ENCODE results near the gene SCUBE3.

The SCUBE3 gene

GRCh38 chr6:35186571-35186970 is 27.2 kb upstream of the SCUBE3 start:
- no peak for TF ChIP-seq ZNF274 (IDR thresholded peaks at IDR 0.05; ENCODE audit: low read depth, low read length)
- H3K4me3 ChIP-seq (ENCODE audit: low read length), result no peak overlapping the region

DNA sequence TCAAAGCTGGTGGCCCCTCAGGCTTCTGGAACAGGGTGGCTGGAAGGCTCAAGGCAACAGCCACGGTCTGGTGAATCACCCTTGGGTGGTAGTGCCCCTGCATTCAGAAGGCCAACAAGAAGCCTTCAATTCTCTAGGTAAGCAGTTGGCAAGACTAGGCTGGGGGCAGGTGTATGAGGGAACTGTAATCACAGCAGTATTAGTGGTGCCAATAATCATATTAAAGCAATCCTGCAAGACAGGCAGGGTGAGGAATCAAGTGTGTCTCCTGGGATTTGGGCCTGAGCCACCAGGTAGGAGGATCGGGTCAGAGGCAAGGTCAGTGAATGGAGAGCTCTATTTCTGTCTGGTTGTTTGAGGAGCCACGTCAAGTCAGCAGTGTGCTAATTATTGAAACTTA is 24.9 kb upstream of the SCUBE3 start:
- H3K4me3 ChIP-seq (ENCODE audit: low read length), result no peak overlapping the region
- no peak for TF ChIP-seq ZNF274 (IDR thresholded peaks at IDR 0.05; ENCODE audit: low read depth, low read length)

GRCh38 chr6:35190306-35190705 is 23.4 kb upstream of the SCUBE3 start:
- no peak for TF ChIP-seq ZNF274 (IDR thresholded peaks at IDR 0.05; ENCODE audit: low read depth, low read length)

GRCh38 chr6:35191889-35192288 is 21.9 kb upstream of the SCUBE3 start:
- no peak for TF ChIP-seq ZNF274 (IDR thresholded peaks at IDR 0.05; ENCODE audit: low read depth, low read length)
- H3K4me3 ChIP-seq (ENCODE audit: low read length), result no peak overlapping the region

More at GRCh38 chr6:35190306-35190705, 23.4 kb upstream of the SCUBE3 start:
- no peak overlapping the region for H3K4me3 ChIP-seq (ENCODE audit: low read length)

GRCh38 chr6:35192301-35192860 is 21.4 kb upstream of the SCUBE3 start:
- TF ChIP-seq ZNF274 (IDR thresholded peaks at IDR 0.05; ENCODE audit: low read depth, low read length), result no peak
- H3K4me3 ChIP-seq (ENCODE audit: low read length), result no peak overlapping the region

GRCh38 chr6:35194390-35194789 is 19.4 kb upstream of the SCUBE3 start:
- TF ChIP-seq ZNF274 (IDR thresholded peaks at IDR 0.05; ENCODE audit: low read depth, low read length), result no peak
- no peak overlapping the region for H3K4me3 ChIP-seq (ENCODE audit: low read length)

- no peak overlapping the region for H3K4me3 ChIP-seq (ENCODE audit: low read length)
- no peak for TF ChIP-seq ZNF274 (IDR thresholded peaks at IDR 0.05; ENCODE audit: low read depth, low read length)
These were observed 18.5 kb upstream of the SCUBE3 start for GRCh38 chr6:35195120-35195780.

- TF ChIP-seq ZNF274 (IDR thresholded peaks at IDR 0.05; ENCODE audit: low read depth, low read length), result no peak
- H3K4me3 ChIP-seq (ENCODE audit: low read length), result no peak overlapping the region
These were observed 16.6 kb upstream of the SCUBE3 start for GRCh38 chr6:35197196-35197595.

DNA sequence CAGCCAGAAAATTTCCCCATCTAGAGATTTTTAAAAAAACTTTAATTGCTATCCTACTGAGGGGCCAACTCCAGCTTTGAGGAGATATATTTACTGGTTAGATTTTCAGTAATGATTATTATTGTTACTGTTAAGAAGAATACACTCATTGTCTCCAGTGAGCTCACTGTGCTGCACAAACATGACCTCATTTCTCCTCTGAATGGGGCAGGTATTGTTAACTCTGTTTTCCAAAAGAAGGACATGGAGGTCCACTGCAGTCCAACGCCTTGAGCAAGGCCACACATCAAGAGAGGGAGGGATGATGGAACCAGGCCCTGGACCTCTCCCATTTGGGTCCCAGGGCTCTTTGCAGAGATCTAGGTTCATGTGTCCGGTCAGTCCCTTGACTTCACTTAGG is 13.9 kb upstream of the SCUBE3 start:
- no peak overlapping the region for H3K4me3 ChIP-seq (ENCODE audit: low read length)
- TF ChIP-seq ZNF274 (IDR thresholded peaks at IDR 0.05; ENCODE audit: low read depth, low read length), result no peak

- no peak overlapping the region for H3K4me3 ChIP-seq (ENCODE audit: low read length)
- no peak for TF ChIP-seq ZNF274 (IDR thresholded peaks at IDR 0.05; ENCODE audit: low read depth, low read length)
These were observed 11.7 kb upstream of the SCUBE3 start for GRCh38 chr6:35202066-35202546.

DNA sequence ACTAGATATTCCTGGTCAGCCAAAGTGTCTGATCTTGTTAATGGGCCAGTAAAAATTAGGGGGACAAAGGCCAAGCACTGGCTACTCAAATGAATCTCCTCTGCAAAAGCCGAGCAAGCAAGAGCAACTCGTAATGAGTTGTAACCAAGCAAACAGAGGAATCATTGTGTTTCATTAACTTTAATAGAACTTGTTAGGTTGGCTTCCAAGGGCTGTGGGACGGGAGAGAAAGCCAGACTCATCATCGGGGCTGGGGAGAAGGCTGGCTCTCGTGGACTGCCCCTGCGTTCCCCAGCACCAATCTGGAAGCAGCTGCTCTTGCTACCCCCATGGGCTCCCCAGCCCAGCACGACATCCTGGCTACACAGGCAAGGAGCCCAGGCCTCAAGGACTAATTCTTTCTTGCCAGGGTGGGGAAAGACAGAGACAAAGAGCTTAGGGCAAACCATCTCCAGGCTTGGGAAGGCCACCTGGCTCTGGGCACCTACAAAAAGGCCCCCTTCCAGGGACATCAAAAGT is 10.5 kb upstream of the SCUBE3 start:
- H3K4me3 ChIP-seq (ENCODE audit: low read length), result no peak overlapping the region
- no peak for TF ChIP-seq ZNF274 (IDR thresholded peaks at IDR 0.05; ENCODE audit: low read depth, low read length)

DNA sequence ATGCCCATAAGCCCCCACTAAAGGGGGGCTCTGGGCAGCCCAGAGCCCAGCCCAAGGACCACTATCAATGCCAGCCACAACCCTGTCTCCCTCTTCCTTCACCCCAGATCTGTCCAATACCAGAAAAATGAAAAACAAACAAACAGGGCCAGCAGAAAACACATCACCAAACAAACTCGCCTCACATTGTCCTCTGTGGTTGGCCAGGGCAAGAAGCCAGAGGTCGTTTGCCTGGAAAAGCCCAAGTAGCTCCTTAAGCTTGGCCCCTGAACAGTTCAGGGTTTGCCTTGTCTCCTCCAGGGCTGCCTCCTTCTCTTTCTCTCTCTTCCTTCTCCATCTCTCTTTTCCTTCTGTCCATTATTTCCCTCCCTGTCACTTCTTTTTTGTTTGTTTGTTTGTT is 10.1 kb upstream of the SCUBE3 start:
- no peak overlapping the region for H3K4me3 ChIP-seq (ENCODE audit: low read length)
- no peak for TF ChIP-seq ZNF274 (IDR thresholded peaks at IDR 0.05; ENCODE audit: low read depth, low read length)

- H3K4me3 ChIP-seq (ENCODE audit: low read length), result no peak overlapping the region
- TF ChIP-seq ZNF274 (IDR thresholded peaks at IDR 0.05; ENCODE audit: low read depth, low read length), result no peak
These were observed 7.4 kb upstream of the SCUBE3 start for GRCh38 chr6:35206346-35206745.

DNA sequence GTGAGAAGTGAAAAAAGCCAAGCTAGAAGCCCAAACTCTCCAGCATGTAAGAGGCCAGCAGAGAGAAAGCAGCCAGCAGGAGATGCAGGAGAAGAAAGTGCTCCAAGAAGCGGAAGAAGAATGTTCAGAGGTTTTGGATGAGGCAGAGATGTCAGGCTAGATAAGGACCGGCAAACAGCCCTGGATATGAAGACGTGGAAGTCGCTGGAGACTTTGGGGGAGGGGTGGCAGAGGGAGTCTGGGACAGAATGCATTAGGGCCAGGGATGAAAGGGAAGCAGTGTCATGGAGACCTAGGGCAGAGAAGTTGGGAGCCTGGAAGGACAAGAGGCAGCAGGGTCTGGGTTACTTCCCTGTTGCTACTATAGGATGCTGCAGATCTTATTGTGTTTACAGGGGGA is 5.3 kb upstream of the SCUBE3 start:
- H3K4me3 ChIP-seq (ENCODE audit: low read length), result no peak overlapping the region
- TF ChIP-seq ZNF274 (IDR thresholded peaks at IDR 0.05; ENCODE audit: low read depth, low read length), result no peak

DNA sequence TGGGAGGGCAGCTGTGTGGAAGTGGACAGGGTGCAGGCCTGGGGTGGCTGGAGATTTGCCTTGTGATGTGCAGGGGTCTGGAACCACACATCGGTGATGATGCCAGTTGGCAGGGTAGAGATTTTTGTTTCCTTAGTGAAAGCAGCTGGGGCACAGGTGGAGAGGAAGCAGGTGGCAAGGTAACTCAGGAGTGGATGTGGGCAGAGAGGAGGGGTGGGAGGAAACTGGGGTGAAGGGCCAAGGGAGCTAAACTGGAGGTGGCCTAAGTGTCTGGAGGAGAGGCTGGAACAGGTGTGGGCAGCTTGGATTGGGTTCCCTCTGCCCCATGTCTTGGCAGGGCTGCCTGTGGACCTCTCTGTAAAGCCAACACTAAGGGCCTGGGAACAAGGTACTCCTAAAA is 4.7 kb upstream of the SCUBE3 start:
- H3K4me3 ChIP-seq (ENCODE audit: low read length), result no peak overlapping the region
- no peak for TF ChIP-seq ZNF274 (IDR thresholded peaks at IDR 0.05; ENCODE audit: low read depth, low read length)
